Measurements from ENCODE around the gene PIK3CB.

PIK3CB gene

GRCh38 chr3:138638641-138639040, 196.1 kb downstream of the PIK3CB start:
- H3K4me3 ChIP-seq (ENCODE audit: low read length), result no peak overlapping the region
- no peak for DNase-seq (ENCODE audit: low read depth)
- no peak for TF ChIP-seq CTCF (conservative IDR thresholded peaks at IDR 0.05; ENCODE audit: low read depth, low read length)

- no peak for TF ChIP-seq CTCF (conservative IDR thresholded peaks at IDR 0.05; ENCODE audit: low read depth, low read length)
- DNase-seq (ENCODE audit: low read depth), result no peak
- no peak overlapping the region for H3K4me3 ChIP-seq (ENCODE audit: low read length)
Measured at GRCh38 chr3:138629526-138629925, 205.2 kb downstream of the PIK3CB start.

GRCh38 chr3:138625707-138626365, 208.9 kb downstream of the PIK3CB start:
- TF ChIP-seq CTCF (conservative IDR thresholded peaks at IDR 0.05; ENCODE audit: low read depth, low read length), result no peak
- H3K4me3 ChIP-seq (ENCODE audit: low read length), result no peak overlapping the region
- peak; percentile 7 for DNase-seq (ENCODE audit: low read depth)

- H3K4me3 ChIP-seq (ENCODE audit: low read length), result no peak overlapping the region
- no peak for TF ChIP-seq CTCF (conservative IDR thresholded peaks at IDR 0.05; ENCODE audit: low read depth, low read length)
- DNase-seq (ENCODE audit: low read depth), result no peak
Measured at GRCh38 chr3:138624518-138624917, 210.2 kb downstream of the PIK3CB start.

- no peak for TF ChIP-seq CTCF (conservative IDR thresholded peaks at IDR 0.05; ENCODE audit: low read depth, low read length)
- no peak for DNase-seq (ENCODE audit: low read depth)
- no peak overlapping the region for H3K4me3 ChIP-seq (ENCODE audit: low read length)
Measured at GRCh38 chr3:138620431-138620830, 214.3 kb downstream of the PIK3CB start.

- DNase-seq (ENCODE audit: low read depth), result no peak
- TF ChIP-seq CTCF (conservative IDR thresholded peaks at IDR 0.05; ENCODE audit: low read depth, low read length), result no peak
- H3K4me3 ChIP-seq (ENCODE audit: low read length), result no peak overlapping the region
Measured at GRCh38 chr3:138615462-138615861, 219.3 kb downstream of the PIK3CB start.

- TF ChIP-seq CTCF (conservative IDR thresholded peaks at IDR 0.05; ENCODE audit: low read depth, low read length), result no peak
- H3K4me3 ChIP-seq (ENCODE audit: low read length), result no peak overlapping the region
- no peak for DNase-seq (ENCODE audit: low read depth)
Measured at GRCh38 chr3:138609898-138610266, 224.8 kb downstream of the PIK3CB start.
